ENCODE results near the gene MT1G.

MT1G gene

GRCh38 chr16:56689171-56689570, 21.3 kb upstream of the MT1G start:
- H3K27me3 ChIP-seq (ENCODE audit: insufficient read depth, poor library complexity, severe bottlenecking), result no peaks in the 10 kb centered on the region
- DNase-seq (ENCODE audit: low read depth in 1 of 2, low spot score in 1 of 2), result no peak
- TF ChIP-seq GABPA (IDR thresholded peaks at IDR 0.05; ENCODE audit: low read depth), result no peak
- TF ChIP-seq CTCF (IDR thresholded peaks at IDR 0.05; ENCODE audit: insufficient read depth, low read length), result no peak
- H3K27ac ChIP-seq (replicated peaks), result no peak overlapping the region
- no peak overlapping the region for H3K4me3 ChIP-seq (replicated peaks; ENCODE audit: insufficient read depth, low read length)

- H3K27ac ChIP-seq (replicated peaks), result no peak overlapping the region
- no peak overlapping the region for H3K4me3 ChIP-seq (replicated peaks; ENCODE audit: insufficient read depth, low read length)
- DNase-seq (ENCODE audit: low read depth in 1 of 2, low spot score in 1 of 2), result no peak
- TF ChIP-seq GABPA (IDR thresholded peaks at IDR 0.05; ENCODE audit: low read depth), result no peak
- no peak for TF ChIP-seq REST (IDR thresholded peaks at IDR 0.05; ENCODE audit: insufficient replicate concordance, low read depth)
- TF ChIP-seq POLR2AphosphoS5 (IDR thresholded peaks at IDR 0.05; ENCODE audit: low read depth), result no peak
- TF ChIP-seq CTCF (IDR thresholded peaks at IDR 0.05; ENCODE audit: insufficient read depth, low read length), result no peak
- no peak for TF ChIP-seq SPI1 (IDR thresholded peaks at IDR 0.05; ENCODE audit: borderline replicate concordance, low read depth)
- no peaks in the 10 kb centered on the region for H3K27me3 ChIP-seq (ENCODE audit: insufficient read depth, poor library complexity, severe bottlenecking)
Observed at GRCh38 chr16:56688762-56689161, 20.9 kb upstream of the MT1G start.

- no peak for TF ChIP-seq POLR2AphosphoS5 (IDR thresholded peaks at IDR 0.05; ENCODE audit: low read depth)
- TF ChIP-seq SPI1 (IDR thresholded peaks at IDR 0.05; ENCODE audit: borderline replicate concordance, low read depth), result no peak
- no peak for TF ChIP-seq REST (IDR thresholded peaks at IDR 0.05; ENCODE audit: insufficient replicate concordance, low read depth)
- no peak for TF ChIP-seq GABPA (IDR thresholded peaks at IDR 0.05; ENCODE audit: low read depth)
- no peak for TF ChIP-seq CTCF (IDR thresholded peaks at IDR 0.05; ENCODE audit: insufficient read depth, low read length)
- no peaks in the 10 kb centered on the region for H3K27me3 ChIP-seq (ENCODE audit: insufficient read depth, poor library complexity, severe bottlenecking)
- no peak for DNase-seq (ENCODE audit: low read depth in 1 of 2, low spot score in 1 of 2)
- H3K27ac ChIP-seq (replicated peaks), result no peak overlapping the region
- no peak overlapping the region for H3K4me3 ChIP-seq (replicated peaks; ENCODE audit: insufficient read depth, low read length)
Observed at GRCh38 chr16:56686758-56687157, 18.9 kb upstream of the MT1G start.

- no peaks in the 10 kb centered on the region for H3K27me3 ChIP-seq (ENCODE audit: insufficient read depth, poor library complexity, severe bottlenecking)
- no peak overlapping the region for H3K4me3 ChIP-seq (replicated peaks; ENCODE audit: insufficient read depth, low read length)
- no peak overlapping the region for H3K27ac ChIP-seq (replicated peaks)
- no peak for DNase-seq (ENCODE audit: low read depth in 1 of 2, low spot score in 1 of 2)
- TF ChIP-seq SPI1 (IDR thresholded peaks at IDR 0.05; ENCODE audit: borderline replicate concordance, low read depth) (no peak), REST (IDR thresholded peaks at IDR 0.05; ENCODE audit: insufficient replicate concordance, low read depth) (no peak), GABPA (IDR thresholded peaks at IDR 0.05; ENCODE audit: low read depth) (no peak), POLR2AphosphoS5 (IDR thresholded peaks at IDR 0.05; ENCODE audit: low read depth) (no peak)
Observed at GRCh38 chr16:56684926-56685590, 17.2 kb upstream of the MT1G start.

All from HL-60 (cell line).